Measurements from ENCODE around the gene PREX1. TPM values are rescaled to one million over a fixed set of nuclear protein-coding genes. Genes with fewer than 3 reads are reported as not detected.
A peak's percentile ranks its signal among the peaks of the same experiment; 100 is the strongest.
"Not testable (repeated sequence)": the region's sequence is repeated elsewhere in the genome, so short reads cannot be mapped to it uniquely, and the experiment has no call there.

The PREX1 gene
- total RNA-seq, 1 experiment from 2014 or later, result 20.0 TPM

GRCh38 chr20:48826883-48827771, 672 bp downstream of the PREX1 start:
- intact Hi-C loops (cut with micrococcal nuclease; ENCODE audit: unreplicated experiment), result loop anchor here (5.0 to 10.0 kb wide), 2 partner anchors 78 to 170 kb away; no protein-coding TSS in a partner anchor
- peak overlapping the region; percentile 74 to 82 for H3K4me3 ChIP-seq (ENCODE audit: low read depth in 2 of 2, low read length in 2 of 2)
- ATAC-seq, result peak; percentile 33
- ChIA-PET CTCF (no interaction called here), POLR2A (interaction anchor here (0.6 kb wide), 1 partner anchor 14 kb away, joined by 5 read pairs; no protein-coding TSS in a partner anchor)
- no peaks in the 10 kb centered on the region for H3K36me3 ChIP-seq (ENCODE audit: control insufficient read depth, insufficient read depth, low read length)
- BruUV-seq (replicated peaks), result TSS peak; percentile 67
- TF ChIP-seq CTCF (IDR thresholded peaks at IDR 0.05) (no peak), POLR2AphosphoS5 (IDR thresholded peaks at IDR 0.05; ENCODE audit: low read depth, low read length) (no peak), TCF7L2 (IDR thresholded peaks at IDR 0.05; ENCODE audit: low read depth, low read length) (0 out of 2 replicates have a peak, but pooled peaks have one; percentile 45), SIN3A (IDR thresholded peaks at IDR 0.05; ENCODE audit: borderline replicate concordance, insufficient read depth, low read depth, low read length) (0 out of 2 replicates have a peak, but pooled peaks have one; percentile 40)
- no peaks in the 10 kb centered on the region for H3K27me3 ChIP-seq (ENCODE audit: control insufficient read depth, insufficient read depth, low read length)
- peaks cover 55% of the 10 kb centered on the region for H3K4me1 ChIP-seq (ENCODE audit: control insufficient read depth, insufficient read depth, low read length)
- no peaks in the 10 kb centered on the region for H3K9me3 ChIP-seq (ENCODE audit: control insufficient read depth, insufficient read depth, low read depth, low read length)
- H3K27ac ChIP-seq (ENCODE audit: low read length), result peak overlapping the region; percentile 77
- no peak for DNase-seq (ENCODE audit: low read depth, low spot score)
- in situ Hi-C loops (cut with HindIII; ENCODE audit: low pct_unique_long_range_greater_than_20kb, low sequenced_read_pairs), result no loop called here

GRCh38 chr20:48826480-48826879, 1.3 kb downstream of the PREX1 start:
- DNase-seq (ENCODE audit: low read depth, low spot score); BruUV-seq (replicated peaks); in situ Hi-C loops (cut with HindIII; ENCODE audit: low pct_unique_long_range_greater_than_20kb, low sequenced_read_pairs); POLR2A ChIA-PET; H3K9me3 ChIP-seq (ENCODE audit: control insufficient read depth, insufficient read depth, low read depth, low read length); ATAC-seq; H3K27me3 ChIP-seq (ENCODE audit: control insufficient read depth, insufficient read depth, low read length); H3K36me3 ChIP-seq (ENCODE audit: control insufficient read depth, insufficient read depth, low read length): not testable (repeated sequence)
- intact Hi-C loops (cut with micrococcal nuclease; ENCODE audit: unreplicated experiment), result loop anchor here (5.0 to 10.0 kb wide), 2 partner anchors 78 to 169 kb away; no protein-coding TSS in a partner anchor
- CTCF ChIA-PET, result interaction anchor here (0.9 kb wide), 1 partner anchor 169 kb away, joined by 5 read pairs; no protein-coding TSS in a partner anchor
- Histone ChIP-seq H3K4me3 (ENCODE audit: low read depth in 2 of 2, low read length in 2 of 2) (peak overlapping the region; percentile 74 to 82), H3K4me1 (ENCODE audit: control insufficient read depth, insufficient read depth, low read length) (peaks cover 48% of the 10 kb centered on the region), H3K27ac (ENCODE audit: low read length) (peak overlapping the region; percentile 77)

- no peak for ATAC-seq
- Histone ChIP-seq H3K27me3 (ENCODE audit: control insufficient read depth, insufficient read depth, low read length) (no peaks in the 10 kb centered on the region), H3K4me3 (ENCODE audit: low read depth in 2 of 2, low read length in 2 of 2) (peak overlapping the region; percentile 74 to 82), H3K9me3 (ENCODE audit: control insufficient read depth, insufficient read depth, low read depth, low read length) (no peaks in the 10 kb centered on the region), H3K27ac (ENCODE audit: low read length) (peak overlapping the region; percentile 77), H3K36me3 (ENCODE audit: control insufficient read depth, insufficient read depth, low read length) (no peaks in the 10 kb centered on the region), H3K4me1 (ENCODE audit: control insufficient read depth, insufficient read depth, low read length) (peaks cover 44% of the 10 kb centered on the region)
- BruUV-seq (replicated peaks), result no TSS peak
- ChIA-PET POLR2A (no interaction called here), CTCF (interaction anchor here (0.9 kb wide), 1 partner anchor 169 kb away, joined by 5 read pairs; no protein-coding TSS in a partner anchor)
- TF ChIP-seq POLR2AphosphoS5 (IDR thresholded peaks at IDR 0.05; ENCODE audit: low read depth, low read length) (no peak), CTCF (IDR thresholded peaks at IDR 0.05) (no peak), SIN3A (IDR thresholded peaks at IDR 0.05; ENCODE audit: borderline replicate concordance, insufficient read depth, low read depth, low read length) (no peak), REST (IDR thresholded peaks at IDR 0.05; ENCODE audit: insufficient read depth in 1 of 2, low read depth in 2 of 2, low read length in 1 of 2) (no peak), TCF7L2 (IDR thresholded peaks at IDR 0.05; ENCODE audit: low read depth, low read length) (no peak)
- no peak for DNase-seq (ENCODE audit: low read depth, low spot score)
- intact Hi-C loops (cut with micrococcal nuclease; ENCODE audit: unreplicated experiment) (loop anchor here (5.0 to 10.0 kb wide), 2 partner anchors 79 to 169 kb away; no protein-coding TSS in a partner anchor), in situ Hi-C loops (cut with HindIII; ENCODE audit: low pct_unique_long_range_greater_than_20kb, low sequenced_read_pairs) (no loop called here)
Observed at GRCh38 chr20:48826069-48826468, 1.7 kb downstream of the PREX1 start.

Data from Panc1 (cell line).